HG02943 (cell line): ENCODE measurements around the gene NHLRC2.
A peak's percentile ranks its signal among the peaks of the same experiment; 100 is the strongest.
"Not testable (repeated sequence)": the region's sequence is repeated elsewhere in the genome, so short reads cannot be mapped to it uniquely, and the experiment has no call there.

Experiments used
- ATAC-seq: cut with Tn5 transposase; IDR thresholded peaks from one replicate; pipeline ENCODE4 v1.9.1; 2021; ENCODE audit warnings: mild to moderate bottlenecking, low read depth, moderate library complexity; ENCODE audit not compliant: unreplicated experiment

NHLRC2 gene, protein sequence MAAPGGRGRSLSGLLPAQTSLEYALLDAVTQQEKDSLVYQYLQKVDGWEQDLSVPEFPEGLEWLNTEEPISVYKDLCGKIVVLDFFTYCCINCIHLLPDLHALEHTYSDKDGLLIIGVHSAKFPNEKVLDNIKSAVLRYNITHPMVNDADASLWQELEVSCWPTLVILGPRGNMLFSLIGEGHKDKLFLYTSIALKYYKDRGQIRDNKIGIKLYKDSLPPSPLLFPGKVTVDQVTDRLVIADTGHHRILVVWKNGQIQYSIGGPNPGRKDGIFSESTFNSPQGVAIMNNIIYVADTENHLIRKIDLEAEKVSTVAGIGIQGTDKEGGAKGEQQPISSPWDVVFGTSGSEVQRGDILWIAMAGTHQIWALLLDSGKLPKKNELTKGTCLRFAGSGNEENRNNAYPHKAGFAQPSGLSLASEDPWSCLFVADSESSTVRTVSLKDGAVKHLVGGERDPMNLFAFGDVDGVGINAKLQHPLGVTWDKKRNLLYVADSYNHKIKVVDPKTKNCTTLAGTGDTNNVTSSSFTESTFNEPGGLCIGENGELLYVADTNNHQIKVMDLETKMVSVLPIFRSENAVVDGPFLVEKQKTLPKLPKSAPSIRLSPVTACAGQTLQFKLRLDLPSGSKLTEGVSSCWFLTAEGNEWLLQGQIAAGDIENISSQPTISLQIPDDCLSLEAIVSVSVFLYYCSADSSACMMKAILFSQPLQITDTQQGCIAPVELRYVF

GRCh38 chr10:113854013-113854760 lies at the start of gene NHLRC2, which contains the start of gene DCLRE1A:
TSS of gene NHLRC2 (plus strand) at chr10:113854661. CDS start at chr10:113854873, 212 bp downstream.
TSS of gene DCLRE1A (minus strand) at chr10:113854082. CDS start at chr10:113853182, 900 bp downstream.
- peak; percentile 41 for ATAC-seq

GRCh38 chr10:113806503-113806902 lies 48.0 kb upstream of the NHLRC2 start:
- no peak for ATAC-seq

GRCh38 chr10:113808168-113808567 lies 46.3 kb upstream of the NHLRC2 start:
- no peak for ATAC-seq

DNA sequence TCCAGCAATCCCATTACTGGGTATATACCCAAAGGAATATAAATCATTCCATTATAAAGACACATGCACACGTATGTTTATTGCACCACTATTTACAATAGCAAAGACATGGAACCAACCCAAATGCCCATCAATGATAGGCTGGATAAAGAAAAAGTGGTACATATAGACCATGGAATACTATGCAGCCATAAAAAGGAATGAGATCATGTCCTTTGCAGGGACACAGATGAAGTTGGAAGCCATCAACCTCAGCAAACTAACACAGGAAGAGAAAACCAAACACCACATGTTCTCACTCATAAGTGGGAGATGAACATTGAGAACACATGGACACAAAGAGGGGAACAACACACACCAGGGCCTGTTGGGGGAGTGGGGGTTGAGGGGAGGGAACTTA lies 39.8 kb upstream of the NHLRC2 start:
- not testable (repeated sequence) for ATAC-seq

DNA sequence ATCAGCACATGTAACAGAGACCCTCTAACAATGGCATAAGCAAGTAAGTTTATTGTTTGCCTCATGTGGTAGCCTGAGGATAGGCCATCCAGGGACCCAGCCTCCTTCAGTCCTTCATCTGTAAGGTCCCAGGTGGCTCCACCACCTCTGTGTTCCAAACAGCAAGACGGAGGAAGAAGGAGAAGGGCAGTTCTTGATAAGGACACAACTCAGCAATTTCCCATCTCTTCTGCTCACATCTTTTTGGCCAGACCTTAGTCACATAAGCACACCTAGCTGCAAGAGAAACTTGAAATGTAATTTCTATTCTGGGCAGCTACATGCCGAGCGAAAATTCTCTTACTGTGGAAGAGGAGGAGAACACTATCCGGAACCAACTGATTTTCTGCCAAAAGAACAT lies 34.5 kb upstream of the NHLRC2 start:
- no peak for ATAC-seq

DNA sequence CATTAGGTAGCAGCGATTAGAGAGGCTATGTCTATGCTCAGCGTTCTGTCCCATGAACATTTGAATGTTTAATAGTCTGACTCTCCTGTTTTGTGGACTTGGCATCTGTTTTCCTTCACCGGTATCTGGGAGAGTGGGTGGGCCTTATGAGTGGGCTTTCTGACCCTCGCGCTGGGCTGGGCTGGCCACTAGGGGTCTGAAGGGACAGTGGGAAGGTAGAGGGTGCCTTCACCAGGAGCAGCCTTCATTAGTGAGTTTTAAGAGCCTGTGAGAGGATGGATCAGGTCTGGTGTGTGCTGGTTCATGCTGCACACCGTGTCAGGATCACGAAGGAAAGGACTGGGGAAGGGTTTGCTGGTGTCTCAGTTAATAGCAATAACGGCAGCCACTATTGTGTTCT lies 34.0 kb upstream of the NHLRC2 start:
- no peak for ATAC-seq

DNA sequence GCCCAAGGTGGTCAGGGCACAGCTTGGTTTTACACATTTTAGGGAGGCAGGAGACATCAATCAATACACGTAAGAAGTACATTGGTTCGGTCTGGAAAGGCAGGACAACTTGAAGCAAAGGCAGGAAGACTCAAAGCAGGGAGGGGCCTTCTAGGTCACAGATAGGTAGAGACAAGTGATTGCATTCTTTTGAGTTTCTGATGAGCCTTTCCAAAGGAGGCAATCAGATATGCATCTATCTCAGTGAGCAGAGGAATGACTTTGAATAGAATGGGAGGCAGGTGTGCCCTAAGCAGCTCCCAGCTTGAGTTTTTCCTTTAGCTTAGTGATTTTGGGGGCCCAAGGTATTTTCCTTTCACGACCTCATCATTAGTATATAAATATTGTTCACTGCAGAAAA lies 33.2 kb upstream of the NHLRC2 start:
- not testable (repeated sequence) for ATAC-seq

- ATAC-seq, result no peak
These were observed 32.3 kb upstream of the NHLRC2 start for GRCh38 chr10:113822174-113822573.

DNA sequence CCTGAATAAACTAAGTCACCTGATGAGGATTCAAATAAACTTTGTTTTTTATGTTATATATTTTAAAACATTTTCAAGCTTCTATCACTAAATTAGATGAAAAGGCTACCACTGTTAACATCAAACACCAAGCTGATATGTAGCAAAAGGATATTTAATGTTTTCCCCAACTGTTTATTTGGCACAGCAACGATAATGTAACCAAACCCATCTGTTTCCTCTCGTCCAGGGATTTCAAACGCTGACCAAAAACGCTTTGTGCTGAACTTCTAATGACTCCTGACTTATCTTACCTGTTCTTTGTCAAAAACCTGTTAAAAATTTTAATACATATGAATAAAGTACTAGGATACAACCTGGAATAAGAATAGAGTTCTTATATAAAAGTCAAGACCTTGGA lies 31.1 kb upstream of the NHLRC2 start:
- ATAC-seq, result no peak

- ATAC-seq, result no peak
These were observed 28.7 kb upstream of the NHLRC2 start for GRCh38 chr10:113825791-113826190.

GRCh38 chr10:113828567-113828966 lies 25.9 kb upstream of the NHLRC2 start:
- ATAC-seq, result not testable (repeated sequence)

DNA sequence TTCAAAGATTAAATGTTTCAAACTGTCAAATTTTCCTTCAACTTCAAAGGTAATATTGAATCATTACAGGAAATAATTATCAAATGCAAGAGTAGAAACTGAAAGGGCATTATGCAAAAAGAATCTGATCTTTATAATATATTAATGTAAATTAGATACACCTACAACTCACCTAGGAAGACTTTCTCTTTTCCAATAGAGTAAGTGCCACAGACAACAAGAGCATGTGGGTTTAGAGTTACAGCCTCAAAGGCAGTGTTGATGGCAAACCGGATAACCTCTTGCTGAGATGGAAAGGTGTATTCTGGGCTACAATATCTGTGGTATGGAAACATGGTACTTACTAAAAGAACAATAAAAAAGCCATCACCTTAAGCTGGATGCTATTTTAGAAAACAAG lies 12.3 kb upstream of the NHLRC2 start:
- no peak for ATAC-seq

DNA sequence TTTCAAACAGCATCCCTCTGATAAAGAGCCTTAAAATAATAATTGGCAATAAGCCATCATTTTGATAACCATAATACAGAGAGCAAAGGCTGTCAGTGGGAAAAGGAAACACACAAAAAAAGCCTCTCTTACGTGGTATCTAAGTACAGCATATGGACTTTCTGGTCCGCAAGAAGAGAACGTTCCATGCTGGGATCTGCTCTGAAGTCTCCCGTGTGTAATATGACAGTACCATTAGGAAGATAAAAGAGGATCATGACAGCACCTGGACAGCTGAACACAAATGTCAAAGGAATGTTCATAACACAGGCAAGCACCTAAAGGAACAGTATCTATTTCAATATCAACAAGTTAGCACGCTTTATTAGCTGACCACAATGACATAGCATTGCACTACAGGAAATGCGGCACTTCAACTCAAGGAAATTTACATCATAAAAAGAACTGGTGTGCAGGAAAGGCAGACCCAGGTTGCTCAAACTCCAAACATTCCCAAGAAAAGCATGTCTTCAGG lies 10.4 kb upstream of the NHLRC2 start:
- no peak for ATAC-seq

- ATAC-seq, result no peak
These were observed 8.4 kb upstream of the NHLRC2 start for GRCh38 chr10:113846036-113846435.

- ATAC-seq, result no peak
These were observed 5.2 kb upstream of the NHLRC2 start for GRCh38 chr10:113849140-113849803.

DNA sequence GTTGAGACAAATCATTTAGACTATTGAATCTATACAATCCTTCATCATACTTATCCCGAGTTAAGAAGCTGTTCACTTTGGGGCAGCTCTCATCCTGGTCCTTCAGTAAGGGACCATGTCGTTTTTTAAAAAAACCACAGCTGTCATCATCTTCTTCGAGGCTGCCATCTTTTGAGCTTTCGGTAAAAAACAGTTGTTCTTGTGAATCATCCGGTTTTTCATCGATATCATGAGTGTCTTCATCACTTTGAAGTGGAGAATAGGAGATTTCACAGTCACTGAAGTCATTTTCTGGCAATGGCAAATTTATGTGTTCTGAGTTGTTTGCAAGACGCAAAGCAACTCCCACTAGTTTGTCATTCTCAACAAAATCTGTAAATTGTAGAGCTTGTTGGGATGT lies 4.5 kb upstream of the NHLRC2 start:
- ATAC-seq, result no peak

DNA sequence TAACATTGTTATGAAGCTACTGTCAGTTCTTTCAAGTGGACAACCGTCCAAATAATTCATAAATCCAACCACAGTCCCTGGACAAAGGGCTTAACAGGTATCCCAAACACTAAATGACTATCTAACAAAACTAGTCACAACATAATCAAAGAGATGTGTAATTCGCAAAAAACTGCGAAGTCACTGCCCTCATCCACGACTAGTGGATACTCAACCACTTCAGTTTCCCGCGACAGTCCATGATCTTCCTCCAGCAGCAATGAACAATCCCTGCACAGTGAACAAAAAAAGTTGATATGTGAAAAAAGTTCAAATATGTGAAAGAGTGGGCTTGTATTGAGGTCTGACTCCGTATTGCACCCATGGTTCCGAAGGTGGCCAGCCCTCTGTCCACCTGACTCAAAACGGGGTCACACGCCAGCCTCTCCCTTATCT lies 866 bp upstream of the NHLRC2 start:
- ATAC-seq, result no peak

DNA sequence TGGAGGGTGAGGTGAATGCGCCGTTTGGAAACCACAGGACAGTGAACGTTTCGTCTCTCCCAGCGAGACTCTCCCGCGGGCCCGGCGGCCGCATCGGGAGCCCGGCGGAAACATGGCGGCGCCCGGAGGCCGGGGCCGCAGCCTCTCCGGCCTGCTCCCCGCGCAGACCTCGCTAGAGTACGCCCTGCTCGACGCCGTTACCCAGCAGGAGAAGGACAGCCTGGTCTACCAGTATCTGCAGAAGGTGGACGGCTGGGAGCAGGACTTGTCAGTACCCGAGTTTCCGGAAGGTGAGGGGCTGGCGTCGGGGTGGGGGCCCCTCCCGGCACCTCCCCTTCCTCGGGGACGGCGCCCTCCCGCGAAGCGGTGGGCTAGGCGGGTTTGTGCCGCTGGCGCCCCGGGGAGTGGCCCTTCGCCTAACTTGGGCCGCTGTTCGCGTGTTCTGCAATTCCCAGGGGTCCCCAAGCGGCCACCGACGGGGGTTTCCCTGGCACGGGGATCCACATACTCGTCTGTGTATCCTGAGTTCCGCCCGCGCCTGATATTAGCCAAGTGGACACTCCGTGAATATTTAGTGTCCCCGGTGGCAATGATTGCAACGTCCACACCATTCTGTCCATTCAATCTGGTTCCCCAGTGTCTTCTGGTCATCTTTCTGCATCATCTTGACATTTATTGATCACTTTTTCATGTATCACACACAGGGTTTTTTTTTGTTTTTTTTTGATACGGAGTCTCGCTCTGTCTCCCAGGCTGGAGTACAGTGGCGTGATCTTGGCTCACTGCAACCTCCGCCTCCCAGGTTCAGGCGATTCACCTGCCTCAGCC lies 514 bp downstream of the NHLRC2 start:
- ATAC-seq, result peak; percentile 26

- ATAC-seq, result no peak
These were observed 2.1 kb downstream of the NHLRC2 start for GRCh38 chr10:113856563-113856962.
